GM06990 (cell line): Measurements from ENCODE around the gene RHBDL3.

Experiments
- DNase-seq: peaks from one replicate; pipeline ENCODE4 v3.0.0-alpha.2; 2011; ENCODE audit not compliant: insufficient read length; ENCODE audit errors: extremely low read depth
- H3K27me3 ChIP-seq: replicated peaks from 2 replicates; pipeline ENCODE4 v1.6.0; 2011; ENCODE audit warnings: low read length; ENCODE audit not compliant: control insufficient read depth, insufficient read depth
- H3K36me3 ChIP-seq: 2 replicates; pipeline ENCODE4 v1.5.1; 2011; ENCODE audit warnings: low read length; ENCODE audit not compliant: control insufficient read depth, insufficient read depth
- H3K4me3 ChIP-seq: replicated peaks from 2 replicates; pipeline ENCODE4 v1.5.1; 2011; ENCODE audit warnings: low read depth, mild to moderate bottlenecking, control low read depth, low read length
- TF ChIP-seq, protein P1 (sequence below): IDR thresholded peaks from 2 replicates; pipeline ENCODE4 v1.5.1; 2011; ENCODE audit warnings: low read length, control low read depth, mild to moderate bottlenecking, inconsistent platforms; ENCODE audit not compliant: insufficient read depth, poor library complexity, severe bottlenecking

The RHBDL3 gene

DNA sequence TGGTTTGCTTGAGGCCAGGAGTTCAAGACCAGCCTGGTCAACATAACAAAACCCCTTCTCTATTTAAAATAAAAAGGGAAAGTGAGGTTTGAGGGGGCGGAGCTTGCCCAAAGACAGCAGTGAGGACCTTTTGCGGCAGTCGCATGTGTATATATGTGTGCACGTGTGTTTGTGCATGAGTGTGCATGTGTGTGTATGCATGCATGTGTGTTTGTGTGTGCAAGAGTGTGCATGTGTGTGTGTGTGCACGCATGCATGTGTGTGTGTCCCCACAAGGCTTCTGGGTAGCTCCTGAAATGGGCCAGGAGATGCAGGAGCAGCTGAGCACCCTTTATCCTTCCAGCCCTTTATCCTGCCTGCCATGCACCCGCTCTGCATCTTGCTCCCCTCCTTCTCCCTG lies 9.0 kb downstream of the RHBDL3 start:
- H3K4me3 ChIP-seq = no peak overlapping the region
- H3K36me3 ChIP-seq = no peaks in the 10 kb centered on the region
- TF ChIP-seq, protein P1, sequence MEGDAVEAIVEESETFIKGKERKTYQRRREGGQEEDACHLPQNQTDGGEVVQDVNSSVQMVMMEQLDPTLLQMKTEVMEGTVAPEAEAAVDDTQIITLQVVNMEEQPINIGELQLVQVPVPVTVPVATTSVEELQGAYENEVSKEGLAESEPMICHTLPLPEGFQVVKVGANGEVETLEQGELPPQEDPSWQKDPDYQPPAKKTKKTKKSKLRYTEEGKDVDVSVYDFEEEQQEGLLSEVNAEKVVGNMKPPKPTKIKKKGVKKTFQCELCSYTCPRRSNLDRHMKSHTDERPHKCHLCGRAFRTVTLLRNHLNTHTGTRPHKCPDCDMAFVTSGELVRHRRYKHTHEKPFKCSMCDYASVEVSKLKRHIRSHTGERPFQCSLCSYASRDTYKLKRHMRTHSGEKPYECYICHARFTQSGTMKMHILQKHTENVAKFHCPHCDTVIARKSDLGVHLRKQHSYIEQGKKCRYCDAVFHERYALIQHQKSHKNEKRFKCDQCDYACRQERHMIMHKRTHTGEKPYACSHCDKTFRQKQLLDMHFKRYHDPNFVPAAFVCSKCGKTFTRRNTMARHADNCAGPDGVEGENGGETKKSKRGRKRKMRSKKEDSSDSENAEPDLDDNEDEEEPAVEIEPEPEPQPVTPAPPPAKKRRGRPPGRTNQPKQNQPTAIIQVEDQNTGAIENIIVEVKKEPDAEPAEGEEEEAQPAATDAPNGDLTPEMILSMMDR = no peak
- no peak for DNase-seq
- peaks cover 2% of the 10 kb centered on the region for H3K27me3 ChIP-seq

DNA sequence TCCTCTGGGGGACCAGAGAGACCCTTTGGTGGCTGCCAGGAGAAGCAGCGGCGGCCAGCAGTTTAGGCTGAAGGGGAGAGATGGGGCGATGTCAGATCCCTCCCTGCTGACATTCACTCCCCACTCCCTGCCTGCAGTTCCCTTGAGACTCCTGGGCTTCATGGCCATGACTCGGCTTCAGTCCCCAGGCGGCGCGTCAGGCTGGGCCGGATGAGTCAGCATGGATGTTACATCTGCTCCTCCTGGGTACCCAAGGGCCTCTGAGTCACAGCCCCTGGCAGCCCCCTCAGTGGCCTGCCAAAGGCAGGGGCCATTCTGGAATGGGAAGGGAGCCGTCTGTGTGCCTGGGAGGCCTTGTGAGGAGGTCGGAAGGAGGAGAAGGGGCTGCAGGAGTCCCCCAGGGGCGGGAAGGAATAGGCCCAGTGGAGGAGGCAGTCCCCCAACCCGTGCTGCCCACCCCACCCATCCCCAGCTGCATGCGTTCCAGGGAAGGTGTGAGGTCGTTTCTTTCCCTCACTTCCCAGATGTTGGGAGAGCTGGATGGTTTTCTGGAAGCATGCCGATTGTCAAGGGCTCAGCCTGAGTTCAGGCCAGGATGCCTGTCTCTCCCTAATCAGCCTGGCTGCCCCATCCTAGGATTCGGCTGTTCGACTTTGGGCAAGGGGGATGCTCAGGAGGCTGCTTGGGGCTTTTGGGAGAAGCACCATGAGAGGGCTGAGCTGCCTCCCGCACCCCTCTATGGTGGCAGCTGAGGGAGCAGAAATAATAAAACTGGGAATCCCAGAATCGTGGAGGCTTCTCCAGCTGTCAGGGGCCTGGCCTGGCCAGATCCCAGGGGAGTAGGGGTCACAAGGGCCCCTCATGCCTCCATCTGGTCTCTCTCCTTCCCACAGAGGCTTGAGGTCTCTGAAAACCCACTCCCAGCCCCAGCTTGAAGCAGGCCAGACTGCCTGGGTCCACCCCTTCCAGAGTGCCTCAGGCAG lies 9.7 kb downstream of the RHBDL3 start:
- no peak for DNase-seq
- TF ChIP-seq, protein P1 = no peak
- Histone ChIP-seq H3K36me3 (no peaks in the 10 kb centered on the region), H3K4me3 (no peak overlapping the region), H3K27me3 (peaks cover 3% of the 10 kb centered on the region)

DNA sequence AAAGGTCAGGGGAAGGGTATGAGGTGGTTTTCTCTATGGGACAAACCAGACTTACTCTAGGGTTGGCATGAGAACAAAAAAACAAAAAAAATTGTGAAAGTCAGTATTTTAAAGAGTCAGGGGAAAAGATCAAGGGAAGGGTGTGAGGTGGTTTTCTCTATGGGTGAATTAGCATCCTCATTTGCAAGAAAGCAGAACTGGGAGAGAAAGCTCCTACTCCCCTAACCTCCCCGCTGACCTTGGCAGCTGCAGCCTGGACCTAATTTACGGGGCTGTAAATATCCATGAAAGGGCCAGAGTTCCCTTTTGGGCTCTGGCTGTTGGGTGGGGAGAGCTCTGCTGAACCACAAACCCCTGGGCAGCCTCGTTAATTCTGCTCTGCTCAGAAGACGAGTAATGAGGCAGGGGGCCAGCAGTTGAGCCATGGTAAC lies 10.6 kb downstream of the RHBDL3 start:
- no peak for DNase-seq
- Histone ChIP-seq H3K36me3 (no peaks in the 10 kb centered on the region), H3K4me3 (no peak overlapping the region), H3K27me3 (peaks cover 5% of the 10 kb centered on the region)
- TF ChIP-seq, protein P1 = no peak

DNA sequence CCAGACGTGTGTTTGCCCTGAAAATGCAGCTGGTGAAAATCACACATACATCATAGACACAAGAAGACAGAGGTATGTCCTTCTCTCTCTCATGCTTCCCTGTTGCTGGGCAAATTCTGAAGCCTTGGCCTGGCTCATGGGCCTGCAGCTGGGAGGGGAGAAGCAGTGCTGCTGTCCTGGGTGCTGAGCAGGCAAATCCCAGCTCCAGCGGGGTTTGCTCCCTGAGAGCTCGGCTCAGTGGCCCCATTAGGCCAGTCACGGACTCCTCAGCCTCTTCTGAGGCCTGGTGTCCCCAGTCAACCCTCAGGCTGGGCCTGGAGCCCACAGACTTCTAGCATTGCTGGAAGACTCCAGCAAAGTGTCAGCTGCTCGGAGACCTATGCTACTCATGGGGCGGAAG lies 11.7 kb downstream of the RHBDL3 start:
- Histone ChIP-seq H3K36me3 (no peaks in the 10 kb centered on the region), H3K27me3 (peaks cover 5% of the 10 kb centered on the region), H3K4me3 (no peak overlapping the region)
- TF ChIP-seq, protein P1 = no peak
- no peak for DNase-seq

DNA sequence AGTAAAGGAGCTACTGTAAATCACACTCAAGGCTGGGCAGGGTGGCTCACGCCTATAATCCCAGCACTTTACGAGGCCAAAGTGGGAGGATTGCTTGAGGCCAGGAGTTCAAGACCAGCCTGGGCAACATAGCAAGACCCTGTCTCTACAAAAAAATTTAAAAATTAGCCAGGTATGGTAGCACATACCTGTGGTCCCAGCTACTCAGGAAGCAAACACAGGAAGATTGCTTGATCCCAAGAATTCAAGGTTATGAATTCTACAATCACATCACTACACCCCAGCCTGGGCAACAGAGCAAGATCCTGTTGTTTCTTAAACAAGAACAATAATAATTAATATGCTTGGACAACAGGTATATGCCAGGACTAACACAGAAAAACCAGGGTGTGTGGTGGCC lies 13.2 kb downstream of the RHBDL3 start:
- Histone ChIP-seq H3K27me3 (peaks cover 3% of the 10 kb centered on the region), H3K36me3 (no peaks in the 10 kb centered on the region), H3K4me3 (no peak overlapping the region)
- TF ChIP-seq, protein P1 = no peak
- DNase-seq = no peak
